HG02884 (cell line): ENCODE data around the gene MCRIP2.

Experiments used
- ATAC-seq: cut with Tn5 transposase; IDR thresholded peaks from one replicate; pipeline ENCODE4 v1.9.1; 2021; ENCODE audit warnings: mild to moderate bottlenecking, moderate library complexity; ENCODE audit not compliant: unreplicated experiment

MCRIP2 gene

DNA sequence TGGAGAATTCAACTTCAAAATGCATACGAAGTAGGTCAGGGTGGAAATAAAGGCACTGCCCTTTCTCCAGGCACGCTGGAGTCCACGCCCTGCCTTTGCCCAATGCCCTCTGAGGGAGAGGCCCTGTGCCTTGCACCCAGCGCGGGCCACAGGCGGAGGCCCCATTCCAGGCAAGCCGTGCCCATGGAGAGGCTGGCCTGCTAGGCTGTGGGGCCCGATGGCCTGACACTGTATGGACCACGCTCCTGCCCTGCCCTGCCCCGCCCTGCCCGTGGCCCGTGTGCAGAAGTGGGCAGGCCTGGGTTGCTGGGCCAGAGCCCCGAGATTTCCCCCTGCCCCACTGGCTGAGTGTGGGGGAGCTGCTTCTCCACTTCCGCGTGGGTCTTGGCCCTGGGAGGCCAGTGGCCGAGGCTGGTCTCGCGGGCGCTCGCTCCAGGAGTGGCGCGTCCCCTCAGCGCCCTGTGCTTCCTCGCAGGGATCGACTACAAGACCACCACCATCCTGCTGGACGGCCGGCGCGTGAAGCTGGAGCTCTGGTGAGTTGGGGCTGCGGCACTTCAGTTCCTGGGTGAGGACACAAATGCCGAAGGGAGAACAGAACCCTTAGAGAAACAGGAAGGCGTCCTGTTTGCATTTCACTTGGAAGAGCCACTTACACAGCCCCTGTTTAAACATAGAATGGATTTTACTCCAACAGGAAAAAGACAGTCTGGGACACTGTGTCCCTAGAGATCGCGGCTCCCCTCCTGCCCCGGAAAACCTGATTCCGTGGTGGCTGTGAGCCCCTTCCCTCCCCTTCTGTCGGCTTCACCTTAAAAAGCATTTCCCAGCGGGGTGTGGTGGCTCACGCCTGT, 24.7 kb upstream of the MCRIP2 start:
- ATAC-seq: no peak

DNA sequence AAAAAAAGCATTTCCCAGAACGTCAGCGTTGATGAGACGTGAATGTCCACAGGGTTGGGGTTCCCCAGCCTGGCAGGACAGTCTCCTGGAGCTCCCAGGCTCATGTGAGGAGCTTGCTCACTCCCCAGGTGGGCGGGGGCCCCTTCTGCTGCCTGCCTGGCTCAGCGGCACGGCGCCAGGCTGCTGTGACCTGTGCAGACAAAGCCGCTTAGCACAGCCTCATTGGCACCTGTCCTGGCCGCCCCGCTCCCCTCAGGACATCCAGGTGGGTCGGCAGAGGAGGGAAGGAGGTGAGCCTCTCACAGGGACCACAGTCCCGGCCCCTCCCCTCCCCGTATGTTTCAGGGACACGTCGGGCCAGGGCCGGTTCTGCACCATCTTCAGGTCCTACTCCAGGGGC, 23.8 kb upstream of the MCRIP2 start:
- no peak for ATAC-seq

DNA sequence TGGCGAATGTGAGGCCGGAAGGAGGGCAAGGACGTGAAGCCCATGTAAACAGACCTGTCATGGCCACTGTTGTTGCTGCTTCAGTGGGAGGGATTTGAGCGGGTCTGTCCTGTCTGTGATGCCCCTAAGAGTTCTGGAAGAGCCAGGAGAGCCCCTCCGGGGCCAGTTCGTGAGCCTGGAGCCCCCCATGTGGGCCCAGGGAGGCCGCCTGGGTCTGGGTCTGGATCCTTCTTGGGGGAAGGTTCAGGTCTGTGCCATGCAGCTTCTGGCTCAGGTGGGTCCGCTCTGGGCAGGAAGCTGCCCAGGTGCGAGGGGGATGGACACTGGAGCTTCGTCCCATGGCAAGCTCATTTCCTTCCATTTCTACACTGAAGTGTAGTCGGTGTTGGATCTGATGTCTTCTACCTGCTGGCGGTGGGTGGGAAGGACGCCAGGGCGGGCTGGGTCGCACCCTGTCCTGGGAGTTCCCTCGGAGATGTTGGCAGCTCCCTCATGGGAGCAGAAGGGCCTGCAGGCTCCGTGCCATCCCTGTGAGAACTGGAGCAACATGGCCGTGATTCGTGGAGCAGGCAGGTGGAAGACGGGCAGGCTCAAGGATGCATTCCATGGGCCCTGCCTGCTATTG, 22.0 kb upstream of the MCRIP2 start:
- ATAC-seq: no peak

DNA sequence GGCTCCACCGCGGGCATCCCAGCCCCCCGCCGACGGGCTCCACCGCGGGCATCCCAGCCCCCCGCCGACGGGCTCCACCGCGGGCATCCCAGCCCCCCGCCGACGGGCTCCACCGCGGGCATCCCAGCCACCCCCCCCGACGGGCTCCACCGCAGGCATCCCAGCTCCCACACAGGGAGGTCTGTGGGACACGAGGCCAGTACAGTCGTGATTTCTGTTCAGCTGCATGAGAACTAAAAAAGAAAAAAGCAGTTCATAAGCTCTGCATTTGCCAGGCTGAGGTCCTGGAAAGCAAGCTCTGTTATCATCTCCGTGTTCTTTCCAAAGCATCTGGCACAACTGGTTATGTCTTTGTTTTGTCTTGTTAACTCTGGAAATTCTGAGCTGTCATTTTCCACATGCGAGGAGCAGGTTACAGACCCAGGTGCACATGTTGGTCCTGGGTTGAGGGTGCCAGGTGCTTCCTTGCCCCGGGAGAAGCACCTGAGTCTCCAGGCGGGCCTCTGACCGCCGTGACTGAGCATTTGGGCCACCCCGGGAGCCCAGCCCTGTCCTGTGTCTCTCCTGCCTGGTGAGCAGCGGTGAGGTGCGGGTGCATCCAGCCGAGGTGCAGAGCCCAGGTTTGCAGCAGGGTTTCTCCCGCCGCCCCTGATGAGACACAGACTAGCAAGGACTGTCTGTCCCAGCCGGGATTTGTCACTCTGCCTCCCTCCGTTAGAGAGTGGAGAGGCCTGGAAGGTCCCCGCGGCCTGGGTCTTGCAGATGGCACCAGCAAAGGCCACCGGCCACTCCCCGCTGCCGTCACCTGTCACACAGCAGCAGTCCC, 20.7 kb upstream of the MCRIP2 start:
- no peak for ATAC-seq

DNA sequence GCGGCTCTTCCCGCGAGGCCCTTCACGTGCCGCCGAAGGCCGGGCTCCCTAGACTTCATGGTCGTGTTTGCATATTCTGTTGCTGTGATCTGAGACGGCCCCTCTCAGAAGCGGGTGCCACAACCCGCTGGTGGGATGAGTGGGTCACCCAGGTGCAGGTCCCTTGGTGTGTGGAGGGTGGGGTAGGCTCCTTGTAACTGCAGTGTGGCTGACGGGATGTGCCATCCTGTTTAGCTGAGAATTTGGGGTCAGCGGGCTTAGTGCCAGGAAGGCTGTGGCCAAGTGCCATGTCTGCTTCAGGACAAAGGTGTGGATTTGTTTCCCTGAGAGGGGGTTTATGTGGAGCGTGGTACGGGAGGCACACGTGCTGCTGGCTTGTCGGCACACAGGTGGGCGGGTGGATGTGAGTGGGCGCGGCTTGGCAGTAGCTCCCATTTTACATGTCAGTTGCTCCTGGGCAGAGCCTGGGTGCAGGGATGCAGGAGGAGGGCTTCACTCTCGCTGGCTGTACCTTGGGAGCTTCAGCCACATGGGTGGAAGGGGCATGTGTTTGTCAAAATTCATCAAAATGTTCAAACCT, 20.0 kb upstream of the MCRIP2 start:
- ATAC-seq: no peak

DNA sequence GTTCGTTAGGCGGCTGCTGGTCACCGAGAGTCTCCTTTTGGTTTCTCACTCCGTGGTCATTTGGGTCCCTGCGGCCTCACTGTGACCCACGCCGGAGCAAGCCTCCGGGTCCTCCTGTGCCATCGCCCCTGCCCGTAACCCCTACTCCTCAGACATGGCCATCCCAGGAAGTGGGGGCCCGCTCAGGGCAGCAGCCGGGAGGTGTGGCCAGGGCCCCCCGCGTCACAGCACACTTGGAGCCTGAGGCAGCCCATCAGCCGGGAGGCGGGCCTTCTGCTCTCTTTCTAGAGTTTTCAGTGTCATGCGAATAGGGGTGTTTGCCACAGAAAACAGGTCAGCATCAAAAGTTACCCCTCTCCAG, 18.7 kb upstream of the MCRIP2 start:
- no peak for ATAC-seq

DNA sequence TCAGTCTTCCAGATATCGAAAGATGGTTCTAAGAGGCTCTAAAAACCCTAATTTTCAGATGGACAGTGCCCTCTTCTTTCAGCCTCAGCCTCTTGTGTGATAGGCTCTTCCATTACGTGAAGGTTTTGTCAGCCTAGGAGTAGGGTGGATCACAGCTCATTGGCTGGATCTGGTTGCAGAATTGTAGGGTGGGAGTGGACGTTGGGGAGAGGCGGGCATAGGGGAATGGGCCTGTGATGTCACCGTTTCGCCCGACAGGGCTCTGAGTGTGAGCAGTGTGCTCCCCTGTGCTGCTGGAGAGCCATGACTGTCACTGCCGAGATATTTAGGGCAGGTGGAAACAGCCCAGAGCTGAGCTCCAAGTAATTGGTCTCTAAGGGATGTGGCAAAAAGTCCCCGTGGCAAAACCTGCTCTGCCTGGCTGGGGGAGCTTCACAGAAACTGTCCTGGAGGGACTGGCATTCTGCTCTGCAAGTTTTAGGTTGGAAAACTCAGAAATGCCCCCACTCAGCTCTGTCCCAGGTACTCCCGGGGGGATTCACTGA, 17.0 kb upstream of the MCRIP2 start:
- ATAC-seq: no peak

DNA sequence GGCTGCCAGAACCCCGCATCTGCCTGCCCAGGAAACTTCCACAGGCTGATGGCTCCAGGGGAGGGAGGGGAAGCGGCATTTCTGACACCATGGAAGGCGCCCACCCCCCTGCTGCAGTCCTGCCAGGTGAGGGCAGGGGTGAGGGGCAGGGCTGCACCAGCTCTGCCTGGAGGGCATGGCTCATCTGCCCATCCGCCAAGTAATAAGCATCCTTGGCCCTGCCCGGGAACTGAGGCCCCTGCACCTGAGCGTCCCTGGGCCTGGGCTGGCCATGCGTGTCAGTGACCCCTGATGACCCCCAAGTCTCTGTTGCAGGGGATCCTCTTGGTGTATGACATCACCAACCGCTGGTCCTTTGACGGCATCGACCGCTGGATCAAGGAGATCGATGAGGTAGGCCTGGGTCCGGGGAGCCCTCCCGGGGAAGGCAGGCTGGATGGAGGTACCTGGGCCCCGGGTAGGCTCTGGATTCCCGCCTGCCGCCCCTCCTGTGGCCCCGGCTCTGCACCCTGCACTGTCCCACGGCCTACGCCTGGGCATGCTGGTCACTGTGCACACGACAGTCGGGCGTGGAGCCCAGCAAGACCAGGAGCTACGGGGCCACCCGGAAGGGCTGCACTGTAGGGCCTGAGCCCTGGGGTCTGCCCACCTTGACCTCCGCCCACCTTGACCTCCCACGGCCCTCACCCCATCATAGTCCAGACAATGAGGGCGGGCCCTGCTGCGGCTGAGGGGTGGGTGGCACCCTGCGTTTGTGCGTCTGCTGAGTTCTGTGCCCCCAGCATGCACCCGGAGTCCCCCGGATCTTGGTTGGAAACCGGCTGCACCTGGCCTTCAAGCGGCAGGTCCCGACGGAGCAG, 16.3 kb upstream of the MCRIP2 start:
- ATAC-seq: no peak

DNA sequence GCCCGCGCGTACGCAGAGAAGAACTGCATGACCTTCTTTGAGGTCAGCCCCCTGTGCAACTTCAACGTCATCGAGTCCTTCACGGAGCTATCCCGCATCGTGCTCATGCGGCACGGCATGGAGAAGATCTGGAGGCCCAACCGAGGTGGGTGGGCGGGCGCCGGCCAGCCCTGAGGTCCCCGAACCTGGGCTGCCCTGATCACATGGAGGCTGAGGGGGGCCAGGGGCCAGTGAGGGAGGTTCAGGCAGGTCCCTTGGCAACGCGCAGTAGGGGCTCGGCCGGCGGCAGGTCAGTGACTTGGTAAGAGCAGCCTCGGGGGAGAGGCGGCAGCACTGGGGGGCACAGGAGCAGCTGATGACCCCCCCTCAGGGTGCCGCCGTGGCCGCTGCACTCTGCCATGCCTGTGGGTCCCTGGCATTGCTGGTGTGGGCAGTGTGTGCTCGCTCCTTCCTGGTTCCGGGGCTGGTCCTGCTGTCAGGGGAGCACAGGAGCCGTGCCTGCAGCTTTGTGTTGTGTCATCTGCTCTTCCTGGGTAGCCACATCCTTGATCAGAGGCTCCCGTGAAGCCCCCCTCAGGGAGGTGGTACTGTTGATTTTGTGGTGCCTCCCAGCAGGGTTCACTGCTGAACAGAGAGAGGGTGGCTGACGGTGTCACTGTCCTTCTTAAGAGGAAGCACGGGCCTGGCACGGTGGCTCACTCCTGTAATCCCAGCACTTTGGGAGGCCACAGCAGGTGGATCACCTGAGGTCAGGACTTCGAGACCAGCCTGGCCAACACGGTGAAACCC, 15.5 kb upstream of the MCRIP2 start:
- ATAC-seq: no peak

DNA sequence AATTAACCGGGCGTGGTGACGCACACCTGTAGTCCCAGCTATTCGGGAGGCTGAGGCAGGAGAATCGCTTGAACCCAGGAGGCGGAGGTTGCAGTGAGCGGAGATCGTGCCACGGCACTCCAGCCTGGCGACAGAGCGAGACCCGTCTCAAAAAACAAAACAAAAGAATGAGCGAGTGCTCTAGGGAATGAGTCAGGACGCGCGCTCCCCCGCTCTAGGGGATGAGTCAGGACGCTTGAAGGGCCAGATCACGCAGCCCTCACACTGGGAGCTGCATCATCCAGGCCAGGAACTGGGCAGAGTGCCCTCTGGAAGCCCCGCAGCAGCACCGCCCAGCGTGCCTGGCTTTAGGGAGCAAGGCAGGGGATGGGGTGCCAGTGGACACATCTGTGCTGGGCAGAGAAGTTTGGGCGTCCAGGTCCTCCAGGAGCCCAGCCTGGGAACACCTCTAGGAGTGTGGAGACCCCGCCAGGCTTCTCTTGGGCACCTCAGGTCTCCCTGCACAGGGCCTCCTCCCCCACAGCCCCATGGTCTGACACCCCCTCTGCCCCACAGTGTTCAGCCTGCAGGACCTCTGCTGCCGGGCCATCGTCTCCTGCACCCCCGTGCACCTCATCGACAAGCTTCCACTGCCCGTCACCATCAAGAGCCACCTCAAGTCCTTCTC, 14.7 kb upstream of the MCRIP2 start:
- ATAC-seq: no peak

DNA sequence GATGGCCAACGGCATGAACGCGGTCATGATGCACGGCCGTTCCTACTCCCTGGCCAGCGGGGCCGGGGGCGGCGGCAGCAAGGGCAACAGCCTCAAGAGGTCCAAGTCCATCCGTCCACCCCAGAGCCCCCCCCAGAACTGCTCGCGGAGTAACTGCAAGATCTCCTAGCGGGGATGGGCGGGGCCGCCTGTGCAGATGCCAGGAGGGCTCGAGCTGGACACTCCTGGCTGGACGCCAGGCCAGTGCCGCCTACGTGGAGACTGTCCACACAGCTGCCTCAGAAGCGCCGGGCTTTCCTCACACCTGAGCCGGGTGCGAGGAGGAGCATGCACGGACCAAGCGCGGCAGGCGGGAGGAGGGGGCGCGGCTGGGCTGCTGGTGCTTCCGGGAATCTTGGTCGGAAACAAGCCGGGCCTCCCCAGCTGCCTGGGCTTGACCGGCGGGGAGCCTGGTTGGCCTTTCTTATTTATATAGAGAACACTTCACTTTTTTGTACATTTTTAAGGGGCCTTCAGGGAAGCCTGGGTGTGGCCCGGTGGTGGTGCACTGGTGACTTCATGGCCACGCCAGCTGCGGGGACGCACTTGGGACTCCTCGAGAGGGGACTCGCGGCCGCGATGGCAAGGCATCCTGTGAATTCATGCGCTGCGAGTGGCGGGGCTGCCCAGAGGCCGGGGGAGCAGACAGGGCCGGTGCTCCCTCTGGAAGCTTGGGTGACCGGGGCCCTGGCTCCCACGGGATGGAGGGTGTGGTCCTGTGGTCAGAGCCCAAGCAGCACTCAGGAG, 14.0 kb upstream of the MCRIP2 start:
- no peak for ATAC-seq

DNA sequence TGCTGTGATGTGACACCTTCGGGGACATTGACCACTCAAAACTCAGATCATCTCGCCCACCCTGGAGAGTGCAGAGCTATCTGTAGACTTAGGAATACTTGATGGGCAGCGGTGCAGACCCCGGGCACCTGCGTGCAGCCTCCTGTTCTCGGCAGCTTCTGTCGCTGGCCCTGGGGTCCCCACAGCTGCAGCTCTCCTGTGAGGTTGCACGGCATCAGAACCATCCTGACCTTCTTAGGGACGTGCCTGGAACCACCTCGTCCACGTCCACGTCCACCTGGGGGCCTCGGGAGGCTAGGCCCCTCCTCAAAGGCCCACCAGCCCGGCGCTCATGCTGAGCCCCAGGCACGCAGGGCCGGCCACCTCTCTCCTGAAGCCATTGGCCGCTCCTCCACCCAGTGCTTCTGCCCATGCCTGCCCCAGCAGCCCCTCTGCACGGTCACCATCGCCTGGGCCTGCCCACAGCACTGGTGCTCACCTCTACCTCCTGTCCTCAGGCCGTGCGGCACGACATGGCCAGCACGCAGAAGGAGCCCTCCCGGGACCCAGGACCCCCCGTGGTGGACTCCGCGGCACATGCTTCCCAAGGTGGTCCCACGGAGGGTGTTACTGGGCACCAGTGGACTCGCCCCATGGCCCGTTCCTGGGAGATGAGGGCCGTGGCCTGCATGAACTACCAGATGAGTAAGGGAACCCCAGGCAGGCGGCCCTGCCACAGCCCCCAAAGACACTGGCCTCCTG, 13.1 kb upstream of the MCRIP2 start:
- no peak for ATAC-seq

DNA sequence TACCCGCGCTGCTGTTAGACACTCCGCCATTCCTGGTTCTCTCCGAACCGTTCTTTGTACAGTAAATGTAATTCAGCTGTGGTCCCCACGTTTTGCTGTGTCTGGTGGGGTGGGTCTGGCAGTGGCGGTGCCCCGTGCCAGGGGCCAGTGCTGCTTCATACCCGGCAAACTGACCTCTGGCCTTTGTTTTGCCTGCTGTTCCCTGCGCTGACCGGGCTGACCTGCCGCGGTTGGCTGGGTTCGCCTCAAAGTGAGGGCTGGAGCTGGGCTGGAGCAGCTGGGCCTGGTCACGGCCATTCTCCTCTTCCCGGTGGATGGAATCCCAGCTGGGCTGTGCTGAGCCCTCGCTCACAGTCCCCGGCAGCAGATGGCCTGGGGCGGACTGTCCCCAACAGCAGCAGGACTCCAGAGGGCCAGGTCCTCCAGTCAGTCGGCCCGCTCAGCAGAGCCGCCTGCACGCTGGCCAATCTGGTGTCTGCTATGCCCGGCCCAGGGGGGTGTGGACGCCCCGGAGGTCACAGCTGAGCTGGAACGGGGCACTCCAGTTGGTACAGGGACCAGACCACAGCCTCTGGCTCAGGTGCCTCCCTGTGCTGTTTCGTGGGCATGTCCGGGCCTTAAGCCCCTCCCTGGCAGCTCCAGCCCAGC, 12.3 kb upstream of the MCRIP2 start:
- no peak for ATAC-seq

DNA sequence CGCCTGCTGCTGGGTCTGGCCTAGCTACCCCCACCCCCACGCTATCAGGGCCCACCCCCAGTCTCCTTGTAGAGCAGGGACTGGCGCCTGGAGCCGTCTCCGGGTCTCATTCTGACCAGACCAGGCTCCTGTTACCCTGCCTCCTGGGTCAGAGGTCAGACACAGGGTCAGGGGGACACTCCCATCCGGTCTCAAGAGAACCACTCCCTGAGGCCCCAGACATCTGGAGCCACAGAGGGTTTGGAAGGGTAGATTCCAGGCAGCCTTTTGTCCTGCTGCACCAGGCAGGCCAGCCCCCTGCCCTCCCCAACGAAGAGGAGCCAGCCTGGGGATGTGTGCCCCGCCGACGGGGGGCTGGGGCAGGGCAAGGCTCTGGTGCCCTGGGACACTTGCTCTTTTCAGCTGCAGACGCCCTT, 11.8 kb upstream of the MCRIP2 start:
- no peak for ATAC-seq

DNA sequence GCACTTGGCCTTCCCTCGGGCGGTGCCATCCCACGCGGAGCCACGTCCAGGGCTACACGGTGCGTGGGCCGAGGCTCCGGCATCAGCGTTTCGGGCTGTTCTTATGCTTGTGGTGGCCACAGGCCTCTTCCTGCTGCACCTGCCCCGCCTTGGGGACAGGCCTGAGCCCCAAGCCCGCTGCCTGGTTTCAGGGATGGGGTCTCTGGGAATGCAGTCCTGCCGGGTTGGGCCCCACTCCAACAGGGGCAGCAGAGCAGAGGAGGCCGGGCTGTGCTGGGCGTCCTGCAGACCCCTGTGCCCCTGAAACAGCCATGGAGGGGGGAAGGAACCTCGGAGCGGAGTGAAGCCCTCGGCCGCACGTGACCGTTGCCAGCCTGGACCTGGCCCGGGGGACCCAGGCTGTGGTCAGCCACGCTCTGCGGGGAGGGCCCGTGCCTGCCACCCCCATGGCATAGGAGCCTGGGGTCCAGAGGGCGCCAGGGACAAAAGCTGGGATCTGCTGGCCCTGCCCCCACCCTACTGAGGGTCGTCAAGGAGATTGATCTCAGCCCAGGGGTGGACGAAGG, 11.3 kb upstream of the MCRIP2 start:
- no peak for ATAC-seq

DNA sequence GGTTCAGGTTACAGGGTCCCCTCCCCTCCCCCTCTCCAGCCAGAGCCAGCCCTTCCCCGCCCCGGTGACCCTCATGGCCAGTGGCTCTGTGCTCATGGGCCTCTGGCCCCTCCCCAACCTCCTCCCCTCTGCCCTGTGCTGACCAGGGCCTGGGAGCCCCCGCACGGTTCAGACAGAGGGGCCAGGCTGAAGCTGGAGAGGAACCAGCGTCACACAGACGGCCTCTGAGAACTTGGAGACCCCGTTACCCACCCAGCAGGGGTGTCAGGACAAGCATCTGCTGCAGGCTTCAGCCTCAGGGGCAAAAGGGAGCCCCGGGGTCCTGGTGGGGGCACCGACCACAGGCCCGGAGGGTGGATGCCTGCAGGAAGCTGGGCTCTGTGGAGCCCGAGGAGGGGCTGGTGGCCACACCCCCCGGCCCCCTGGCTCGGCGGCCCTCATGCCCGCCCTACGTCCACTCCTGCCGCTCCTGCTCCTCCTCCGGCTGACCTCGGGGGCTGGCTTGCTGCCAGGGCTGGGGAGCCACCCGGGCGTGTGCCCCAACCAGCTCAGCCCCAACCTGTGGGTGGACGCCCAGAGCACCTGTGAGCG, 10.7 kb upstream of the MCRIP2 start, which contains the start of gene WFIKKN1:
WFIKKN1 (plus strand) TSS at position 171 of the 591 bp plus-strand sequence; CDS start at position 440, 269 bp downstream.
- ATAC-seq: no peak
